PC-9 (cell line): ENCODE data around the gene MSI2. TPM values are rescaled to one million over a fixed set of nuclear protein-coding genes. Genes with fewer than 3 reads are reported as not detected.

Experiments used
- BruUV-seq: library from RNA; stranded (reverse); fragments of 400-500 nt; replicated peaks from 2 replicates; lab custom pipeline; 2021; lab: Mats Ljungman, UMichigan
- CTCF ChIA-PET: fragments of 300-600 bp; sonication (Branson Sonifier 250); formaldehyde crosslinking; loops from one replicate; lab custom pipeline; 2022; ENCODE audit warnings: antibody characterized with exemption; lab: Charles Lee
- POLR2A ChIA-PET: fragments of 300-600 bp; sonication (Branson Sonifier 250); formaldehyde crosslinking; loops from one replicate; lab custom pipeline; 2022; ENCODE audit warnings: antibody characterized with exemption; ENCODE audit not compliant: unreplicated experiment; lab: Charles Lee
- DNase-seq, 2 experiments: peaks; one replicate each; pipeline versions ENCODE4 v3.0.0 to v3.0.0-alpha.2; 2015 to 2022; ENCODE audit warnings: mixed read lengths in 1 of 2
- H2AFZ ChIP-seq: fragments of 200-600 bp; sonication (generic); 2 replicates; pipeline ENCODE4 v1.8.1; 2017; ENCODE audit warnings: antibody characterized with exemption
- H3F3A ChIP-seq: fragments of 200-600 bp; sonication (generic); 2 replicates; pipeline ENCODE4 v1.8.1; 2017; ENCODE audit warnings: antibody characterized with exemption, mild to moderate bottlenecking, low read depth; ENCODE audit not compliant: insufficient read depth
- H3K27ac ChIP-seq: fragments of 200-600 bp; sonication (generic); 2 replicates; pipeline ENCODE4 v1.6.1; 2016; ENCODE audit warnings: mixed run types
- H3K27me3 ChIP-seq: fragments of 200-600 bp; sonication (generic); 2 replicates; pipeline ENCODE4 v1.6.1; 2016; ENCODE audit warnings: low read depth, mixed run types; ENCODE audit not compliant: insufficient read depth
- H3K36me3 ChIP-seq: fragments of 200-600 bp; sonication (generic); 2 replicates; pipeline ENCODE4 v1.6.1; 2016; ENCODE audit warnings: low read depth, mixed run types
- H3K4me1 ChIP-seq: fragments of 200-600 bp; sonication (generic); replicated peaks from 2 replicates; pipeline ENCODE4 v1.6.1; 2016; ENCODE audit warnings: mixed run types; ENCODE audit not compliant: insufficient read depth
- H3K4me2 ChIP-seq: fragments of 200-600 bp; sonication (generic); 2 replicates; pipeline ENCODE4 v1.6.1; 2017; ENCODE audit warnings: mixed run types
- H3K4me3 ChIP-seq: fragments of 200-600 bp; sonication (generic); 2 replicates; pipeline ENCODE4 v1.6.1; 2016; ENCODE audit warnings: mixed run types
- H3K79me2 ChIP-seq: fragments of 200-600 bp; sonication (generic); 2 replicates; pipeline ENCODE4 v1.6.1; 2017; ENCODE audit warnings: low read depth, mixed run types
- H3K9me2 ChIP-seq: fragments of 200-600 bp; sonication (generic); 2 replicates; pipeline ENCODE4 v1.8.1; 2017; ENCODE audit warnings: mild to moderate bottlenecking; ENCODE audit not compliant: insufficient read depth
- H3K9me3 ChIP-seq: fragments of 200-600 bp; sonication (generic); 2 replicates; pipeline ENCODE4 v1.8.1; 2016; ENCODE audit warnings: low read depth; ENCODE audit not compliant: insufficient read depth
- H4K20me1 ChIP-seq: fragments of 200-600 bp; sonication (generic); 2 replicates; pipeline ENCODE4 v1.8.1; 2017; ENCODE audit not compliant: insufficient read depth
- EZH2 ChIP-seq: fragments of 200-600 bp; sonication (generic); IDR thresholded peaks from 2 replicates; pipeline ENCODE4 v1.8.0; 2017; ENCODE audit warnings: antibody characterized with exemption, low read depth
- intact Hi-C: fragments of 100-400 bp; cut with micrococcal nuclease; formaldehyde crosslinking; loops from one replicate; pipeline ENCODE4 v1.10.0; 2022; ENCODE audit not compliant: unreplicated experiment
- total RNA-seq: library from RNA; stranded (reverse); gene quantifications from 2 replicates; pipeline ENCODE4 v1.2.3, GENCODE V29; 2021
- TF ChIP-seq, protein P1 (sequence below): fragments of 200-600 bp; sonication (generic); conservative IDR thresholded peaks from 2 replicates; pipeline ENCODE4 v1.6.1; 2017; ENCODE audit warnings: mixed run types, antibody characterized with exemption, mild to moderate bottlenecking, moderate library complexity

Gene MSI2
- total RNA-seq, 1 experiment from 2014 or later, result 15.7 TPM

DNA sequence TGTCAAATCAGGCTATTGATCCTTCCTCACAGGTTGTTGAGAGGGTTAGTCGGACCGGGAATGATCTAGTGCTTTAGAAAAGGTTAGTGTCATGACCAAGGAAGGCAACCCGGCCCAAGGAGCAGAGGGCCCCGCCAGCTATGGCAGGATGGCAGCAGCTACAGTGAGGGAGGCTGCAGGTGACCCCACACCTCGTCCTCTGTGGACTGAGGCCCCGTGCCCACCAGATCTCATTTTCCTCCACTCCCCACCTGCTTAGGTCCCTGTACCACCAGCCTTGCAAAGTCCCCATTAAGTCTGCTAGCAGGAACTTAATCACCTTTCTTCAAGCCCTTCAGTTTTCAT is 381.3 kb downstream of the MSI2 start:
- Histone ChIP-seq H3F3A (no peaks in the 10 kb centered on the region), H2AFZ (no peak overlapping the region), H3K27me3 (peaks cover 40% of the 10 kb centered on the region), H3K4me2 (no peak overlapping the region), H3K4me3 (no peak overlapping the region), H3K9me3 (no peaks in the 10 kb centered on the region), H4K20me1 (no peaks in the 10 kb centered on the region), H3K9me2 (no peaks in the 10 kb centered on the region), H3K27ac (no peak overlapping the region), H3K79me2 (no peaks in the 10 kb centered on the region), H3K36me3 (no peaks in the 10 kb centered on the region), H3K4me1 (no peaks in the 10 kb centered on the region)
- BruUV-seq, result no TSS peak
- intact Hi-C loops, result no loop called here
- TF ChIP-seq, protein P1, sequence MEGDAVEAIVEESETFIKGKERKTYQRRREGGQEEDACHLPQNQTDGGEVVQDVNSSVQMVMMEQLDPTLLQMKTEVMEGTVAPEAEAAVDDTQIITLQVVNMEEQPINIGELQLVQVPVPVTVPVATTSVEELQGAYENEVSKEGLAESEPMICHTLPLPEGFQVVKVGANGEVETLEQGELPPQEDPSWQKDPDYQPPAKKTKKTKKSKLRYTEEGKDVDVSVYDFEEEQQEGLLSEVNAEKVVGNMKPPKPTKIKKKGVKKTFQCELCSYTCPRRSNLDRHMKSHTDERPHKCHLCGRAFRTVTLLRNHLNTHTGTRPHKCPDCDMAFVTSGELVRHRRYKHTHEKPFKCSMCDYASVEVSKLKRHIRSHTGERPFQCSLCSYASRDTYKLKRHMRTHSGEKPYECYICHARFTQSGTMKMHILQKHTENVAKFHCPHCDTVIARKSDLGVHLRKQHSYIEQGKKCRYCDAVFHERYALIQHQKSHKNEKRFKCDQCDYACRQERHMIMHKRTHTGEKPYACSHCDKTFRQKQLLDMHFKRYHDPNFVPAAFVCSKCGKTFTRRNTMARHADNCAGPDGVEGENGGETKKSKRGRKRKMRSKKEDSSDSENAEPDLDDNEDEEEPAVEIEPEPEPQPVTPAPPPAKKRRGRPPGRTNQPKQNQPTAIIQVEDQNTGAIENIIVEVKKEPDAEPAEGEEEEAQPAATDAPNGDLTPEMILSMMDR, result no peak
- TF ChIP-seq EZH2, result no peak
- no peak for DNase-seq
- CTCF ChIA-PET, result no interaction called here
- POLR2A ChIA-PET, result no interaction called here

DNA sequence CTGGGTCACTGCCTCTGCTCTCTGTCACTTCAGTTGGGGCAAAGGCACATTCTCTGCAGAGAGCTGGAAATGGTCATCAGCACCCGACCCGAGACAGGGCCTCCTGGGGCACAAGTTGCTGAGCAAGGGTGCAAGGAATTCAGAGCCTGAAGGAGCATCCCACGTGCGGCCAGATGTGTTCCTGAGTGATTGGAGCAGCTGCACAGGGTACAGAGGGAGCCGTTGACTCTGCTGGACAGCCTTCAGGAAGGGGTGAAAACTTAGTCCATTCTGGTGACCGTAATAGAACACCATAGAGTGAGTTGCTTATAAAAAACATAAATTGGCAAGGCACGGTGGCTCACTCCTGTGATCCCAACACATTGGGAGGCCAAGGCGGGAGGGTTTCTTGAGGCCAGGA is 382.0 kb downstream of the MSI2 start:
- Histone ChIP-seq H3F3A (no peaks in the 10 kb centered on the region), H3K4me2 (no peak overlapping the region)

DNA sequence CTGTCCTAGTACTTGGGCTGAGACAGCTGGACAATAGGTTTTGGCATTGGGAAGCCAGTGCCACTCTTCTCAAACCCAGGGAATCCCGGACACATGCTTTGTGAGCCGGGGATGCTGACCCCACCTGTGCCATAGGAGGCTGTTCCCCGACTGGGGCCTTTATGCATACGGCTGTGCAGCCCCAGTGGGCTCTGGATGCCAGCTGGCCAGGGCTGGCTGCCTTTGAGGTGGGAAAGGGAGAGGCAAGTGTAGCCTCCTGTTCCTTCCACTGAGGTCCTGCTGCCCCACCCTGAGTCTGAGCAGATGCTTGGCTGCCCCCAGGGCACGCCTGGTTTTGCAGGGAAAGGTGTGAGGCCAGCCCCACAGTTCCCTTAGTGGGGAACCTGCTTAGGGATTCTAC is 383.1 kb downstream of the MSI2 start:
- H2AFZ ChIP-seq, result no peak overlapping the region
- DNase-seq, result no peak
- ChIA-PET POLR2A (no interaction called here), CTCF (no interaction called here)
- no peaks in the 10 kb centered on the region for H4K20me1 ChIP-seq
- no peaks in the 10 kb centered on the region for H3K9me2 ChIP-seq
- H3K36me3 ChIP-seq, result no peaks in the 10 kb centered on the region
- no peak overlapping the region for H3K4me3 ChIP-seq
- no peaks in the 10 kb centered on the region for H3F3A ChIP-seq
- H3K4me1 ChIP-seq, result no peaks in the 10 kb centered on the region
- TF ChIP-seq, protein P1, result no peak
- TF ChIP-seq EZH2, result no peak
- no TSS peak for BruUV-seq
- peaks cover 39% of the 10 kb centered on the region for H3K27me3 ChIP-seq
- no peaks in the 10 kb centered on the region for H3K9me3 ChIP-seq
- intact Hi-C loops, result no loop called here
- H3K27ac ChIP-seq, result no peak overlapping the region
- no peak overlapping the region for H3K4me2 ChIP-seq
- no peaks in the 10 kb centered on the region for H3K79me2 ChIP-seq

More for the DNA sequence above, 382.0 kb downstream of the MSI2 start:
- BruUV-seq, result no TSS peak
- no peak for TF ChIP-seq EZH2
- TF ChIP-seq, protein P1, result no peak
- Histone ChIP-seq H3K4me1 (no peaks in the 10 kb centered on the region), H3K4me3 (no peak overlapping the region), H3K9me3 (no peaks in the 10 kb centered on the region), H3K27me3 (peaks cover 43% of the 10 kb centered on the region), H3K9me2 (no peaks in the 10 kb centered on the region), H3K27ac (no peak overlapping the region), H4K20me1 (no peaks in the 10 kb centered on the region), H3K79me2 (no peaks in the 10 kb centered on the region), H2AFZ (no peak overlapping the region), H3K36me3 (no peaks in the 10 kb centered on the region)
- ChIA-PET CTCF (no interaction called here), POLR2A (no interaction called here)
- no peak for DNase-seq
- intact Hi-C loops, result no loop called here
